GM21529 (cell line): ENCODE measurements around the gene SMYD3.
A peak's percentile ranks its signal among the peaks of the same experiment; 100 is the strongest.

Source experiments
- ATAC-seq: cut with Tn5 transposase; IDR thresholded peaks from one replicate; pipeline ENCODE4 v1.9.1; 2021; ENCODE audit not compliant: unreplicated experiment

SMYD3 gene

GRCh38 chr1:245862812-245863540, 644.1 kb downstream of the SMYD3 start:
- ATAC-seq = no peak

- ATAC-seq = no peak
Measured at GRCh38 chr1:245860657-245861544, 646.2 kb downstream of the SMYD3 start.

GRCh38 chr1:245859493-245860114, 647.5 kb downstream of the SMYD3 start:
- no peak for ATAC-seq

GRCh38 chr1:245858722-245859492, 648.2 kb downstream of the SMYD3 start:
- no peak for ATAC-seq

GRCh38 chr1:245858022-245858721, 648.9 kb downstream of the SMYD3 start:
- no peak for ATAC-seq

- ATAC-seq = no peak
Measured at GRCh38 chr1:245856944-245857531, 650.0 kb downstream of the SMYD3 start.

GRCh38 chr1:245855846-245856730, 651.0 kb downstream of the SMYD3 start:
- ATAC-seq = no peak

GRCh38 chr1:245853291-245853690, 653.8 kb downstream of the SMYD3 start:
- ATAC-seq = no peak

GRCh38 chr1:245843101-245843500, 664.0 kb downstream of the SMYD3 start:
- no peak for ATAC-seq

- ATAC-seq = no peak
Measured at GRCh38 chr1:245842106-245842505, 665.0 kb downstream of the SMYD3 start.

GRCh38 chr1:245840971-245841370, 666.1 kb downstream of the SMYD3 start:
- no peak for ATAC-seq

- no peak for ATAC-seq
Measured at GRCh38 chr1:245837718-245838117, 669.4 kb downstream of the SMYD3 start.

GRCh38 chr1:245835386-245835785, 671.7 kb downstream of the SMYD3 start:
- ATAC-seq = no peak

GRCh38 chr1:245834002-245834401, 673.1 kb downstream of the SMYD3 start:
- no peak for ATAC-seq

- no peak for ATAC-seq
Measured at GRCh38 chr1:245832771-245833527, 674.1 kb downstream of the SMYD3 start.

GRCh38 chr1:245831518-245831917, 675.6 kb downstream of the SMYD3 start:
- ATAC-seq = no peak

- no peak for ATAC-seq
Measured at GRCh38 chr1:245829826-245830225, 677.3 kb downstream of the SMYD3 start.

GRCh38 chr1:245829194-245829593, 677.9 kb downstream of the SMYD3 start:
- ATAC-seq = peak; percentile 67
